Mesenchymal stem cell (in vitro differentiated cells and primary cell): ENCODE measurements around the gene RIPK4.

Experiments used
- DNase-seq: peaks from one replicate; pipeline ENCODE4 v3.0.0-alpha.2; 2013
- H2AFZ ChIP-seq: one replicate; pipeline ENCODE4 v1.6.1; 2013; ENCODE audit warnings: low read depth, mild to moderate bottlenecking, control low read depth, inconsistent platforms, low read length, moderate library complexity
- H2AK5ac ChIP-seq: 2 replicates; pipeline ENCODE4 v1.6.1; 2013; ENCODE audit warnings: low read length, moderate library complexity, mild to moderate bottlenecking, inconsistent platforms; ENCODE audit not compliant: severe bottlenecking
- H2BK120ac ChIP-seq: one replicate; pipeline ENCODE4 v1.6.1; 2013; ENCODE audit warnings: low read depth, mild to moderate bottlenecking, inconsistent platforms, low read length, moderate library complexity
- H2BK12ac ChIP-seq, 2 experiments: one replicate each; pipeline ENCODE4 v1.6.1; 2013; ENCODE audit warnings: inconsistent platforms in 2 of 2, low read length in 2 of 2, mild to moderate bottlenecking in 2 of 2, moderate library complexity in 2 of 2, control low read depth in 1 of 2
- H2BK15ac ChIP-seq: one replicate; pipeline ENCODE4 v1.6.1; 2013; ENCODE audit warnings: mild to moderate bottlenecking, low read depth, inconsistent platforms; ENCODE audit not compliant: poor library complexity, severe bottlenecking
- H2BK5ac ChIP-seq: 2 replicates; pipeline ENCODE4 v1.6.1; 2013; ENCODE audit warnings: low read depth, mild to moderate bottlenecking, low read length, control low read depth, inconsistent platforms; ENCODE audit not compliant: poor library complexity, severe bottlenecking
- H3K14ac ChIP-seq, 2 experiments: one replicate each; pipeline ENCODE4 v1.6.1; 2013; ENCODE audit warnings: inconsistent platforms in 2 of 2, low read length in 2 of 2, control low read depth in 1 of 2, mild to moderate bottlenecking in 1 of 2, moderate library complexity in 1 of 2
- H3K18ac ChIP-seq, 2 experiments: one replicate each; pipeline ENCODE4 v1.6.1; 2013; ENCODE audit warnings: inconsistent platforms in 2 of 2, low read length in 2 of 2, control low read depth in 1 of 2, low read depth in 1 of 2, mild to moderate bottlenecking in 1 of 2
- H3K23ac ChIP-seq, 2 experiments: one replicate each; pipeline ENCODE4 v1.6.1; 2013; ENCODE audit warnings: inconsistent platforms in 2 of 2, low read length in 2 of 2, mild to moderate bottlenecking in 2 of 2, moderate library complexity in 2 of 2, control low read depth in 1 of 2
- H3K27ac ChIP-seq: 2 replicates; pipeline ENCODE4 v1.5.1; 2013; ENCODE audit warnings: mild to moderate bottlenecking, moderate library complexity, low read length, control low read depth, inconsistent platforms; ENCODE audit not compliant: poor library complexity, severe bottlenecking
- H3K27me3 ChIP-seq, 2 experiments: 2 replicates each; pipeline versions ENCODE4 v1.6.1 to v1.7.0; 2013; ENCODE audit warnings: low read length in 2 of 2, mild to moderate bottlenecking in 2 of 2, moderate library complexity in 2 of 2, control low read depth in 1 of 2, inconsistent platforms in 1 of 2; ENCODE audit not compliant: control insufficient read depth in 1 of 2, insufficient read depth in 1 of 2
- H3K36me3 ChIP-seq, 2 experiments: 2 replicates each; pipeline versions ENCODE4 v1.6.1 to v1.7.0; 2013; ENCODE audit warnings: low read length in 2 of 2, control low read depth in 1 of 2, inconsistent platforms in 1 of 2, low read depth in 1 of 2, mild to moderate bottlenecking in 1 of 2; ENCODE audit not compliant: insufficient read depth in 2 of 2, control insufficient read depth in 1 of 2
- H3K4ac ChIP-seq, 2 experiments: one replicate each; pipeline ENCODE4 v1.6.1; 2013; ENCODE audit warnings: inconsistent platforms in 2 of 2, low read length in 2 of 2, mild to moderate bottlenecking in 2 of 2, moderate library complexity in 2 of 2, control low read depth in 1 of 2, low read depth in 1 of 2
- H3K4me1 ChIP-seq: 2 replicates; pipeline ENCODE4 v1.6.1; 2013; ENCODE audit warnings: low read depth, low read length, control low read depth; ENCODE audit not compliant: control insufficient read depth, insufficient read depth
- H3K4me2 ChIP-seq: 2 replicates; pipeline ENCODE4 v1.6.1; 2013; ENCODE audit warnings: low read length, mild to moderate bottlenecking, inconsistent platforms; ENCODE audit not compliant: poor library complexity, severe bottlenecking
- H3K4me3 ChIP-seq, 2 experiments: 2 replicates each; pipeline versions ENCODE4 v1.5.1 to v1.7.0; 2013; ENCODE audit warnings: low read length in 2 of 2, mild to moderate bottlenecking in 2 of 2, control low read depth in 1 of 2, low read depth in 1 of 2; ENCODE audit not compliant: insufficient read depth in 1 of 2
- H3K79me1 ChIP-seq: replicated peaks from 2 replicates; pipeline ENCODE4 v1.6.1; 2013; ENCODE audit warnings: mild to moderate bottlenecking, control low read depth, low read length, inconsistent platforms; ENCODE audit not compliant: poor library complexity, severe bottlenecking
- H3K9ac ChIP-seq: 2 replicates; pipeline ENCODE4 v1.7.0; 2013; ENCODE audit warnings: mild to moderate bottlenecking, low read length, moderate library complexity
- H3K9me3 ChIP-seq: 2 replicates; pipeline ENCODE4 v1.7.0; 2013; ENCODE audit warnings: mild to moderate bottlenecking, low read length; ENCODE audit not compliant: control insufficient read depth
- H4K8ac ChIP-seq: one replicate; pipeline ENCODE4 v1.6.1; 2013; ENCODE audit warnings: inconsistent platforms, mild to moderate bottlenecking, low read length, moderate library complexity
- H4K91ac ChIP-seq: one replicate; pipeline ENCODE4 v1.6.1; 2013; ENCODE audit warnings: mild to moderate bottlenecking, low read length, inconsistent platforms
- WGBS: methylation state at CpG from one replicate; pipeline ENCODE4 v1.1.7; 2013; ENCODE audit warnings: mixed read lengths; 5-methylcytosine and 5-hydroxymethylcytosine counted together

RIPK4 gene

DNA sequence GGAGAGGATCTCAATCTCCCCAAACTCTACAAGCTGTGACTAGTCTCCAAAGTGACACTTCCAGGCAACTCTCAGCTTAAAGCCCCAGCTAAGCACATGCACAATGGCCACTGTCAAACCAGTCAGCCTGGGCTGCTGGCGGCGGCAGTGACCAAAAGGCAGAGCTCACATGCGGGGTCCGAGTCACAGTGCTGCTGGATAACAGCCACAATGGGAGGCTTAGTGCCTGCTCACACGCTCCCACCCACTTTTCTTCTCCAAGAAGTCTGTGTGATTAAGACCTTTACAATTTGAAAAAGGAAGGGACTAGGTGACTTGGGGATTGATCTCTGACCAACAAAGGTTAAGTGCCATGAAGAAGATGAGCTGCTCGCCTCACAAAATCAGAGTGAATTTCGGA is 16.8 kb downstream of the RIPK4 start:
- Histone ChIP-seq H2BK120ac (no peak overlapping the region), H4K91ac (no peak overlapping the region), H2BK5ac (no peak overlapping the region), H2AFZ (peak overlapping the region; percentile 7), H3K4me2 (no peak overlapping the region), H3K9ac (no peak overlapping the region), H3K79me1 (peaks cover 10% of the 10 kb centered on the region), H3K27ac (no peak overlapping the region), H3K4ac (no peak overlapping the region), H2BK12ac (no peak overlapping the region), H3K23ac (no peak overlapping the region), H3K27me3 (peaks cover 0 to 17% of the 10 kb centered on the region in 2 experiments), H3K14ac (no peak overlapping the region), H3K4me3 (no peak overlapping the region), H2BK15ac (no peak overlapping the region), H3K18ac (no peak overlapping the region), H2AK5ac (no peak overlapping the region), H3K4me1 (peaks cover 38% of the 10 kb centered on the region), H3K36me3 (peaks cover 0 to 50% of the 10 kb centered on the region in 2 experiments), H3K9me3 (no peaks in the 10 kb centered on the region), H4K8ac (no peak overlapping the region)
- 78% methylated on average over 6 of the region's 7 CpGs for WGBS
- DNase-seq: no peak

DNA sequence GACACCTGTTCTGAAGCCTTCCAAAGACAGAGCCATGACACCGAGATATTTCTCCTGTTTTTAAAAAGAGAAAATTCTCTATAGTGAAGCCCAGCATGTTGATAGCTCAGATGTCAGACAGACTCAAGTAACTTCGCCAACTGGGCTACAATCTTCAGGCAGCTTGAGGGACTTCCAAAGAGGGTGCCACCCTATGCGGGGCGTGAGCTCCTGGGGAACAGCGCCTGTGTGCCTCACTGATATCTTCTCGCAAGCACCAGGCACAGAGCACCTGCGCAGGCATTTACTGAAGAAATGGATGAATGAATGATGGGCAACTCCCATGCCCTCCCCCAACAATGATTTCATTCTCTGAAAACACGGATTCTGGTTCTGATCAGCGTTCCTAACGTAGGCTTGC is 17.6 kb downstream of the RIPK4 start:
- no peak overlapping the region for H3K27ac ChIP-seq
- H2BK120ac ChIP-seq: no peak overlapping the region
- H3K27me3 ChIP-seq: peaks cover 0 to 24% of the 10 kb centered on the region in 2 experiments
- no peak overlapping the region for H3K18ac ChIP-seq
- H3K4ac ChIP-seq: no peak overlapping the region
- no peak overlapping the region for H2AK5ac ChIP-seq
- H3K9me3 ChIP-seq: no peaks in the 10 kb centered on the region
- no peak overlapping the region for H3K9ac ChIP-seq
- WGBS: 96% methylated on average over 10 of the region's 10 CpGs
- no peak overlapping the region for H2BK12ac ChIP-seq
- H2BK15ac ChIP-seq: no peak overlapping the region
- H3K23ac ChIP-seq: no peak overlapping the region
- H2AFZ ChIP-seq: no peak overlapping the region
- no peak overlapping the region for H3K4me3 ChIP-seq
- no peak overlapping the region for H4K8ac ChIP-seq
- peaks cover 0 to 52% of the 10 kb centered on the region in 2 experiments for H3K36me3 ChIP-seq
- no peak overlapping the region for H2BK5ac ChIP-seq
- no peak overlapping the region for H3K14ac ChIP-seq
- peaks cover 7% of the 10 kb centered on the region for H3K79me1 ChIP-seq
- H3K4me1 ChIP-seq: peaks cover 32% of the 10 kb centered on the region
- DNase-seq: no peak
- H4K91ac ChIP-seq: no peak overlapping the region
- H3K4me2 ChIP-seq: no peak overlapping the region

DNA sequence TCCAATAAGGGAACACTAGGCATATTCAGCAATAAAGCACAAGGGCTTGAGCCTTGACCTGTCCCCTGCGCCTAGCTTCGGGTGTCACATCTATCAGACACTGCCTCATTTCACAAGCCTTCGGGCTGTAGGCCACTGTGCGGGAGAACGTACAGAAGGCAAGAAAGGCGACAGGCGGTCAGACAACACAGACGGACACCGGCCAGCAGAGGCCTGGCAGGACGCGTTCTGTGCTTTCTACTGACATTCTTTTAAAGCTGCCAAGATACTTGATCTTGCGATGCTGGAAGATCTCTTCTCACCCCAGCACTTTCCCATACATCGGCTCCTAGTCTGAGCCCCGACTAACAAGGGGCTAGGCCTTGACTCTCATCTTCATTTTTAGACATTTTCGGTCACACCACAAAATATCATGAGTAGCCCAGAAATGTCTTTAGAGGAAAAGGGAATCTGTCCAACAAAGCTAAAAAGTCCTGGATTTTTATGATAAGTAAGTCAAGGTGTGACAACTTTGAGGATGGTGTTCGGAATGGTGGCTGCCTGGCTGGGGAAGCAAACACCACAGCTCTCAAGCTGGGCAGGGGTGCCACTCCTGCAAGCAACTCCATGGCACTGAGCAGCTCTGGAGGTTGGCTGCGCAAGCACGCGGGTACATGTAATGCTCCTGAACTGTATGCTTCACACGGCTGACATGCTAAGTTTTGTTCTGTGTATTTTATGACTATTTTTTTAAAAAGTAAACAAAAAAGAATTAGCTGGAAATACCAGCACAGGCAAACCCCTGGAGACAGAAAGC is 18.7 kb downstream of the RIPK4 start:
- no peak overlapping the region for H3K9ac ChIP-seq
- H3K4me3 ChIP-seq: no peak overlapping the region
- DNase-seq: no peak
- peaks cover 0 to 35% of the 10 kb centered on the region in 2 experiments for H3K27me3 ChIP-seq
- H3K18ac ChIP-seq: no peak overlapping the region
- H3K23ac ChIP-seq: no peak overlapping the region
- no peak overlapping the region for H2BK5ac ChIP-seq
- H3K36me3 ChIP-seq: peaks cover 0 to 60% of the 10 kb centered on the region in 2 experiments
- WGBS: 96% methylated on average over 16 of the region's 20 CpGs
- H2AFZ ChIP-seq: no peak overlapping the region
- H4K91ac ChIP-seq: no peak overlapping the region
- H2BK15ac ChIP-seq: no peak overlapping the region
- H4K8ac ChIP-seq: no peak overlapping the region
- H2AK5ac ChIP-seq: no peak overlapping the region
- peaks cover 25% of the 10 kb centered on the region for H3K4me1 ChIP-seq
- H3K4me2 ChIP-seq: no peak overlapping the region
- H2BK12ac ChIP-seq: no peak overlapping the region
- H2BK120ac ChIP-seq: no peak overlapping the region
- H3K9me3 ChIP-seq: no peaks in the 10 kb centered on the region
- H3K79me1 ChIP-seq: peaks cover 4% of the 10 kb centered on the region
- no peak overlapping the region for H3K4ac ChIP-seq
- no peak overlapping the region for H3K27ac ChIP-seq
- no peak overlapping the region for H3K14ac ChIP-seq

GRCh38 chr21:41746744-41747006 is 20.2 kb downstream of the RIPK4 start:
- H4K91ac ChIP-seq: no peak overlapping the region
- peaks cover 4% of the 10 kb centered on the region for H3K79me1 ChIP-seq
- no peak overlapping the region for H2BK5ac ChIP-seq
- H3K14ac ChIP-seq: no peak overlapping the region
- no peak overlapping the region for H3K9ac ChIP-seq
- peaks cover 0 to 49% of the 10 kb centered on the region in 2 experiments for H3K27me3 ChIP-seq
- H3K18ac ChIP-seq: no peak overlapping the region
- H3K9me3 ChIP-seq: no peaks in the 10 kb centered on the region
- H2AK5ac ChIP-seq: no peak overlapping the region
- H2BK12ac ChIP-seq: no peak overlapping the region
- no peak overlapping the region for H3K27ac ChIP-seq
- no peak overlapping the region for H2BK15ac ChIP-seq
- H4K8ac ChIP-seq: no peak overlapping the region
- H3K36me3 ChIP-seq: peaks cover 0 to 73% of the 10 kb centered on the region in 2 experiments
- H3K4me3 ChIP-seq: no peak overlapping the region
- H2AFZ ChIP-seq: no peak overlapping the region
- H2BK120ac ChIP-seq: no peak overlapping the region
- H3K23ac ChIP-seq: no peak overlapping the region
- DNase-seq: no peak
- WGBS: 89% methylated on average over 6 of the region's 8 CpGs
- peaks cover 15% of the 10 kb centered on the region for H3K4me1 ChIP-seq
- H3K4me2 ChIP-seq: no peak overlapping the region
- no peak overlapping the region for H3K4ac ChIP-seq
